CD4-positive, alpha-beta T cell treated with Interleukin-12 subunit alpha and Interleukin-12 subunit beta, for 1 hour (primary cell): Measurements from ENCODE around the gene EPSTI1.
A peak's percentile ranks its signal among the peaks of the same experiment; 100 is the strongest.

Experiments used
- DNase-seq: peaks from one replicate; pipeline ENCODE4 v3.0.0-alpha.2; 2020

EPSTI1 gene

GRCh38 chr13:42969565-42970172 is 22.4 kb downstream of the EPSTI1 start:
- peak; percentile 82 for DNase-seq

DNA sequence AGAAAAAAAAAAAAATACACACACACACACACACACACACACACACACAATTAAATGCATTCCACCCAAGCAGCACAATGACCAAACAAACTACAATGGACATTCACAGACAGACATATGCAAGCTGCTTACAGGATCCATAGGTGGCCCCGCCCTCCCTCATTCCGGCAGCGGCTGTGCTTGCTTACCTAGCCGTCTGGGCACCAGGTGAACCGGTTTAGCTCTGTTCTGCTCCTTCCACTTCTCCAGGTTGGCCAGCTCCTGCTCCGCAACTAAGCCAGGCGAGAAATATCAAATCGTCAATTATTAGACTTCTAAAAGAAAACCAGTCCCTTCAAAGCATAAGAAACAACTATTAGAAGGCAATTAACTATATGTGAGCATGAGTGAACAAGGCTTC is 23.1 kb downstream of the EPSTI1 start:
- no peak for DNase-seq

DNA sequence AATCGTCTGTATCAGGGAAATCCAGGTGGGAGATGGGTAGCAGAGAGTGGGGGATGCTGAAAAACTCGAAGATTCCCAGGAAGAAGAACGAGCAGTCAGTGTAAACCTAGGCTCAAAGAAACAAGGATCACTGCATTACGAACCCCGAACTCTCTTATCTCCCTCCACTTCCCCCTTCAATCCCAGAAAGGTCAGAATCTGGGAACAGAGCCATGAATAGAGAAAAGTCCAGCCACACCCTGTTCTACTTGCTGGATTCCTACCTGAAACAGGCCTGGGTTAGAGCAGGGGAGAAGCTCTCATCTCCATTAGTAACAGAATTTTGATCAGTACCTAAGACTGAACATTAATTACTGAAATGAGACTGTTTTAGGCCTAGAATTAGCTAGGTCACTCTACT is 24.4 kb downstream of the EPSTI1 start:
- DNase-seq, result no peak

DNA sequence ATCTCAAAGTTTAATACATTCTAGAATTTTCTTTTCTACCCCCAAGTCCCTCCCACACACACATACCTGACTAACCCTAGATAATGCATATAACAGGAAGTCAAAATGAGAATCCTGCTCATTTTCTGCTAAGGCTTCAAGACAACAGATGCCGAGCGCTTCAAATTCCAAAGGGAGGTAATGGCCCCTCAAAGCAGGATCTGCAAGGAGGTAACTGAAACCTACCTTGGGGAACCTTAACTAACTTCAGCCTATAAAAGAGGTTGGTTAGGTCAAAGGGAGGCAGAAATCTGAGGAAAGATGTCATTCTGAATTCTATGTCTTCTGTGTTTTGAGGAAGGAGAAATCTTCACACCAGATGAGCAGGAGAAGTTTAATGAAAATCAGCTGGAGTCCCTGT is 26.8 kb downstream of the EPSTI1 start:
- no peak for DNase-seq

GRCh38 chr13:42964761-42965161 is 27.3 kb downstream of the EPSTI1 start:
- DNase-seq, result no peak

DNA sequence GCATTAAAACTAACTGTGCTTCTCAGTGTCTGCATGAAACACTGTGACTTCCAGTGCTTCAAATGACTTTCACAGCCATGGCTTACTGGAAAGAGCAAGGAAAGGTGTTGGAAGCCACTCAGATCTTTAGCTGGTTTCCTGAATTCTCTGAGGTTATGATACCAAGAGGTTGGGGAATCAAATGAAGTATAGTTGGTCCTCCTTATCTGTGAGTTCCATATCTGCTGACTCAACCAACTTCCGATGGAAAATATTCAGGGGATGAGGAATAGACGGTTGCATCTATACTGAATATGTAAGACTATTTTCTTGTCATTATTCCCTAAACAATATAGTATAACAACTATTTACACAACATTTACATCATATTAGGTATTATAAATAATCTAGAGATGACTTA is 32.4 kb downstream of the EPSTI1 start:
- DNase-seq, result no peak

DNA sequence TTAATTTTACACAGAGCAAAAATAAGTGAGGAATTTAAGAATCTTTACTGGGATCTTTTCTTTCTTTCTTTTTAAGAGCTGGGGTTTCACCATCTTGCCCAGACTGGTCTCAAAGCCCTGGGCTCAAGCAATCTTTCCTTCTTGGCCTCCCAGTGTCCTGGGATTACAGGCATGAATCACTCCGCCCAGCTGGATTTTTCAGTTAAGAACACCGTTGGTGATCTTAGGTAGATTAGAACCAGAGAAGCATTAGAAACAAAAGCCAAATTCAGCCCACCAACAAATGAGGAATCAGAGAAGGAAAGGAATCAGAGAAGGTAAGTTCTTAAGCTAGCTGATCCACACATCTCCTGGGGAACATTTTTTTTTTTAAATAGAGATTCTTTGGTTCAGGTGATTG is 34.2 kb downstream of the EPSTI1 start:
- no peak for DNase-seq

DNA sequence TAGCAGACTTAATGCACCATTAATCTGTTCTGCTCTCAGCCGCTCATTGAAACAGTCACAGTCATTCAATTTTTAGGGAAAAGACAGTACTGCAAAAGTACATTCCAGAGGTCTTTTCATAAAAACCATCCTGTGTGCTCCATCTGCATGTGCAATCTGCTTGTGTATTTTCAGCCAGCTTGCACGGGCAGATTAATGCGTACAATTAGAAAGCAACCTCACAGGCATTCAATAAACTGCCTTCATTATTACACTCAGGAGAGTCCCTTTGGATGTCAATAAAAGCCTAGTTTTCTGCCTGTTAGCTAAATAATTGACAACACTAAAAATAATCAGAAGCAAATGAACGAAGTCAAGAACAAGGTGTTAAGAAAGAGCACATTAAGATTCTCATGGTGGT is 41.9 kb downstream of the EPSTI1 start:
- DNase-seq, result no peak

GRCh38 chr13:42947925-42948324 is 44.1 kb downstream of the EPSTI1 start:
- no peak for DNase-seq

DNA sequence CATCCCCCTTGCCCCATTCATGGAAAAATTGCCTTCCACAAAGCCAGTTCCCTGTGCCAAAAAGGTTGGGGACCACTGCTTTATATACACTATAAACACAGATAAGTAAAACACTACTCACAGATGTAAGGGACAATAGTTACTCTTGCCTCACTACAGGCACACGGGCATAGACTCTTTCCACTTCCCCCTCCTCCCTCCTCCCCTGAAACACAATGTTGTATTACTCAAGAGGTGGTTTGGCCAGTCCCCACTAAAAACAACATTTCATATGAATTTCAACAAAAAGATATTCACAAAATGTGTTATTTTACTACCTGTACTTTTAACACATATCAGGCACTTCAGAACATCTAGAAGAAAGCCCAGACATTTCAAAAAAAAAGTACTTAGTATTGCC is 45.1 kb downstream of the EPSTI1 start:
- no peak for DNase-seq

- no peak for DNase-seq
Observed at GRCh38 chr13:42929886-42930535, 62.0 kb downstream of the EPSTI1 start.

GRCh38 chr13:42926555-42926954 is 65.5 kb downstream of the EPSTI1 start:
- DNase-seq, result no peak

DNA sequence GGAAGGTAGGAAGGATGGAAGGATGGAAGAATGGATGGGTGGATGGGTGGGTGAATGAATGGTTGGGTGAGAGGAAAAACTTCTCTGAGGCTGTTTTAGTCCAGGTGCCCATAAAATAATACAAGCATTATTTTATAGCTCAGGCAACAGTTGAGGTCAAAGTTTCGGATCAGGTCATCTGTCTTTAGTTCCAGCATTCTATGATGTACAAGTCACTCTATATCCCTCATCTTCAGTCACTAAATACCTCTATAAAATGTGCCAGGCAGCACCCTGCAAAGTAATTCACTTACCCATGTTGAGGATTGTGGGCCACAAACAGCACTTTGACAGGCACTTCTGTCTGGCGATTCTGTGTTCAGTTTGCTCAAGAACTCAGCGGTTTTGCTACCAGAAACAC is 66.0 kb downstream of the EPSTI1 start:
- DNase-seq, result no peak

DNA sequence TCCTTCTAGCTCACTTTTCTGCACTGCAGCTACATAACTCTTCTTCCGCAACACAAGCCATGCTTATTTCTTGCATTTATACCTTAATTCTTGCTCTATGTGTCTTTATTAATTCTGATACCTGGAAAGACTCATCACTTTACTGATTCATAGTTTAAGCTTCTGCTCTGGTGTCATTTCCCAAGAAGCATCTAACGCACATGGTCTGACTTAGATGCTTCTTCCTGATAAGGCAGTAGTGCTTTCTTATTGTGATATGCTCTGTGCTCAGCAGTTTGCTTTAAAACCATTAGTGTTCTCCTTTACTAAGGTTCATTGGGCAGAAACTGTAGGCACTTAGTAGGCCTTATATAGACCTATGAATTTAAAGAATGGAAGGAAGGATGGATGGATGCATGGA is 66.4 kb downstream of the EPSTI1 start:
- no peak for DNase-seq

DNA sequence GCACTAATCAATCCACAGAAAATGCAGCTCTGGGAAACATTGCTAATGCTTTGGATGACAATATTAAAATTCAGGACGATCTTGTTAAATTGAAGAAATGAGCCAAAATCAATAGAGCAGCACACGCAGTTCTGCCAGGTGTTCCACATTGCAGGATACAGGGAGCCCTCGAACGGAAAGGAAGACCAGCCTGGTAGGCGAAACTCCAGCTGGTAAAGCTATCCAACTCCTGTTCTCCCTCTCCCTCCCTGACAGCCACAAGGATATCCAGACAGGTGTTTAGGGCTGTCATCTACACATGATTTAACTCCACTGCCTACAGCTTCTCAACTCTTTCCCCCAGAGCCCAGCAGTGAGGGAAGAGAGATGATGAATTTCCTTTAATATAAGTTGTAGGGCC is 67.7 kb downstream of the EPSTI1 start:
- DNase-seq, result no peak

DNA sequence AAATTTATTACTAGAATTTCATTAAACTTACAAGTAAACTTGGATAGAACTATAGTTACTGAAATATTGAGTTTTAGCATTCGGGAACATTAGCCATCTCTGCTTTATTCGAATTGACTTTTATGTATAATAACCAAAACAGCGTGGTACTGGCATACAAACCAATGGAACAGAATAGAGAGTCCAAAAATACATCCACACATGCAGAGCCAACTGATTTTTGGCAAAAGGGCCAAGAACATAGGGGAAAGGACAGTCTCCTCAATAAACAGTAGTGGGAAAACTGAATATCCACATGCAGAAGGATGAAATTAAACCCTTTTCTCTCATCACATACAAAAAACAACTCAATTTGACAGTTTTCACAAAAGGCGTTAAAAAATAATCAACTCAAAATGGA is 84.3 kb downstream of the EPSTI1 start:
- DNase-seq, result no peak

DNA sequence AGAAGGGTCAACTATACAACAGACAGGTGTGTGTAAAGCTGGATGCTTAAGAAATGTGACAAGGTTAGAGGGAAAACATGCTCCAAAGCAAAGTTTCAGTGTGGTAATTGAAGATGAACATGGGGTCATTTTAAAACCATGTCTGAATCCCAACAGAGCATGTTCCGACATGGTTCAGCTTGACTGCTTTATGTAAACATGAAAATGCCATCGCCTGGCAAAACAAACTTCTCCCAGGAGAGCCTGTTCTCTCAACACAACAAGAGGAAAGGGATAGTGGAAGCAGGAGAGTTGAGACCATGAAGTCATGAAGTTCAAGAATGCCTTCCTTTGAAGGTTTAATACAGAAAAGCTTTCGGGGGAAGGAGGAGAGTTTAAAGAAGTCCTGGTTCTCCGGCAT is 85.8 kb downstream of the EPSTI1 start:
- no peak for DNase-seq

- DNase-seq, result no peak
Observed at GRCh38 chr13:42905579-42905978, 86.5 kb downstream of the EPSTI1 start.

GRCh38 chr13:42899266-42899665 is 92.8 kb downstream of the EPSTI1 start:
- DNase-seq, result no peak

GRCh38 chr13:42895776-42896175 is 96.3 kb downstream of the EPSTI1 start:
- no peak for DNase-seq

DNA sequence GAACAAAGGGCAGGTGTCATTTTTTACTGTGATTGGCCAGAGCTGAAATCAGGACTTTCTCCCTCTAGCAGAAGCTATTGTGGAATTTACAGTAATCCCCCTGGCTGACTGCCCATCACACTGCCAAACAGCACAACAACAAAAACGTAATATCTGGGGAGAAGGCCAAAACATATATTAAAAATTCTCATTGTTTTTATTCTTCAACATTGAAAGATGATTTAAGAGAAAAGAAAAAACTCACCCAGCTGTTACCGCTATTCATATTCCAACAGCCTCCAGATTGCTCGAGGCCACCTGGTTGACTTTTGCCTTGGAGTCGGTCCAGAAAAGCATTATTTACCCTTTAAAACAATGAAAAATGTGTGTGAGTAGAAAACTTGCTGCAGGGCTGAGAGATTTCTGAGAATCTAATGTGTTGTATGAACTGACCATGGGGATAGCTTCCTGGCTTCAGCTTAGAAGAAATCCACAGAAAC is 97.2 kb downstream of the EPSTI1 start:
- no peak for DNase-seq

DNA sequence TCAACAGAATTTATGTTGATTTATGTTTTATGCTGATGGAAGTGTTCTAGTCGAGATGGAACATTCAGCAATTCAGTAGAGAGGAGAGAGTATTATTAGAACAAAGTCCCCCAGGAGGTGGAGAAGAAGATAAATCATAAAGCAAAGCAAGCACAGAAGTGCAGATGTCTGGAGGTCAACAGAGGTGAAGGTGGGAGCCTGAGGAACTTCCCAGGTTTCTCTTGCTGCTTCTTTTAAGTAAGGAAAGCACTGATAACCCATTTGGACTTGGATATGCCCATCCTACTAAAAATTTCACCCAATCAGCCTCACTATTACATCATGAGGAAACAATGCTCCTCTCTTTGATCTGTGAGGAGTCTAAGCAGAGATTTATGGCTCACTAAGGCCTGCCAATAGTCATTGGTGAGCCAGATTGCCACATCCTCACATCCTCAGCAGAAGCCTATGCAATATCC is 98.8 kb downstream of the EPSTI1 start:
- no peak for DNase-seq

DNA sequence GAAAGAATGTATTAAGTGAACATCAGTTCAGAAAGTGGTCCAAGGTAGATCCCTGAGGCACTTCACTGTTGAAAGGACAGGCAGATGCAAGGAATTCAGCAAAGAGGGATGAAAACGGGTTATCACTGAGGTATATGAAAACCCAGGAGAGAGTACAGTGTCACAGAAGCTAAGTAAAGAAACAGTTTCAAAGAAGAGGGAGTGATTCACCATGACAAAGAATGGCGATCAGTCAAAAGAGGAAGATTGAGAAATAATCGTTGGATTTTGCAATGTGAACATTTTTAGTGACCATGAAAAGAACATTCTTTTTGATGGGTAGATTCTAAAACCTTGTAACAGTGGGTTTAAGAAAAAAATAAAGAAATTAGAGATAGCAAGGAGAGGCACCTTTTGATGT is 99.3 kb downstream of the EPSTI1 start:
- DNase-seq, result no peak

DNA sequence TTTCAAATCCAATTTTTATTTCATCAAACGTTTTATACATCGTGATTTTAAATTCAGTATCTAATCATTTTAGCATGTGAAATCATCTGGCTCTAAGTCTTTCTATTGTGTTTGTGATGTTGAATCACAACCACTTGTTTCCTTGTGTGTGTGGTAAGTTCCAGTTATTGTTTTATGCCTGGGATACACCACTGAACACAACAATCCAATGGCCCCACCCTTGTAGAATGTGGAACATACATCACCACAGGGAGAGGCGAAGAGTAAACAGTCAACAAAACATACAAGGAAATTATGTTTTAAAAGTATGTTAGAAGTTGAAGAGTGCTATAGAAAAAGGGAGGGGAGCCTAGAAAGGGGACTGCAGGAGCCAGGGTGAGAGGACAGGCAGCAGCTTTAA is 100.5 kb downstream of the EPSTI1 start:
- no peak for DNase-seq

DNA sequence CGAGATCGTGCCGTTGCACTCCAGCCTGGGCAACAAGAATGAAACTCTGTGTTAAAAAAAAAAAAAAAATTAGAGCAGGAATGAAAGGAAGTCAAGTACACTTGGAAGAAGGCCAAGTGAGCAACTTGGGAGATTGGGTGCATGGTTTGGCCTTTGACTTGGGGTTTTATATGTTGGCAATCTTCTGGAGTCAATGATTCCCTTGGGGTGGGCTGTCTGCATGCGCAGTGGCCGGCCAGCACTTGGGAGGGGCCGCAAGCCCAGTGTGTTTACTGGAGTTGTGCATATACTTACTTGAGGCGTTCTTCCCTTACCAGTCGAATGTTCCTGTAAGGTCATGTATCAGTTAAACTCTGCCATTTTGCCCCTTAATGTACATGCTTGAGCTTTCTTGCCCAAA is 106.7 kb downstream of the EPSTI1 start:
- no peak for DNase-seq
